Erythroblast (primary cell): ENCODE measurements around the gene ACAD10.
"Not testable (repeated sequence)": the region's sequence is repeated elsewhere in the genome, so short reads cannot be mapped to it uniquely, and the experiment has no call there.

Experiments
- DNase-seq, 2 experiments: peaks; one replicate each; lab custom pipeline; 2025; lab: John Stamatoyannopoulos, UW
- GATA1 ChIP-seq: IDR thresholded peaks from 2 replicates; pipeline ENCODE4 v1.6.1; 2011; ENCODE audit warnings: low read depth, mild to moderate bottlenecking, control low read depth, low read length, moderate library complexity
- POLR2A ChIP-seq: IDR thresholded peaks from 2 replicates; pipeline ENCODE4 v1.6.1; 2011; ENCODE audit warnings: mild to moderate bottlenecking, low read length

The ACAD10 gene

GRCh38 chr12:111672822-111673381, 13.0 kb upstream of the ACAD10 start:
- TF ChIP-seq POLR2A = no peak
- no peak for TF ChIP-seq GATA1
- DNase-seq = no peak

- TF ChIP-seq GATA1 (no peak), POLR2A (no peak)
- peak; percentile 52 to 63 for DNase-seq
Measured at GRCh38 chr12:111673503-111673902, 12.3 kb upstream of the ACAD10 start.

- TF ChIP-seq POLR2A = no peak
- no peak for TF ChIP-seq GATA1
- peak in 1 of 2 experiments; percentile 41 for DNase-seq
Measured at GRCh38 chr12:111677186-111677585, 8.7 kb upstream of the ACAD10 start.

GRCh38 chr12:111684485-111685198, 1.2 kb upstream of the ACAD10 start:
- DNase-seq = peak; percentile 42 to 57

- TF ChIP-seq GATA1 (no peak), POLR2A (no peak)
- DNase-seq = peak; percentile 76 to 81
Measured at GRCh38 chr12:111685322-111685810, 487 bp upstream of the ACAD10 start.

- DNase-seq = peak; percentile 50 to 54
- TF ChIP-seq POLR2A (no peak), GATA1 (no peak)
Measured at GRCh38 chr12:111686574-111687105, 787 bp downstream of the ACAD10 start.

GRCh38 chr12:111687255-111687654, 1.4 kb downstream of the ACAD10 start:
- TF ChIP-seq GATA1 (no peak), POLR2A (no peak)
- DNase-seq = peak; percentile 32 to 48

- TF ChIP-seq GATA1 = no peak
- TF ChIP-seq POLR2A = no peak
- DNase-seq = no peak
Measured at GRCh38 chr12:111687952-111688351, 2.1 kb downstream of the ACAD10 start.

GRCh38 chr12:111691262-111691661, 5.4 kb downstream of the ACAD10 start:
- no peak for TF ChIP-seq POLR2A
- TF ChIP-seq GATA1 = no peak
- DNase-seq = no peak

- DNase-seq = peak; percentile 21 to 34
- TF ChIP-seq GATA1 (no peak), POLR2A (no peak)
Measured at GRCh38 chr12:111692575-111693210, 6.8 kb downstream of the ACAD10 start.

- no peak for DNase-seq
- TF ChIP-seq GATA1 (no peak), POLR2A (no peak)
Measured at GRCh38 chr12:111693818-111694217, 8.0 kb downstream of the ACAD10 start.

GRCh38 chr12:111699962-111700361, 14.1 kb downstream of the ACAD10 start:
- TF ChIP-seq GATA1 (no peak), POLR2A (no peak)
- DNase-seq = no peak

- no peak for DNase-seq
- no peak for TF ChIP-seq GATA1
- no peak for TF ChIP-seq POLR2A
Measured at GRCh38 chr12:111705672-111706071, 19.8 kb downstream of the ACAD10 start.

GRCh38 chr12:111706145-111706544, 20.3 kb downstream of the ACAD10 start:
- TF ChIP-seq POLR2A (no peak), GATA1 (no peak)

GRCh38 chr12:111715279-111715678, 29.4 kb downstream of the ACAD10 start:
- no peak for DNase-seq
- TF ChIP-seq POLR2A (no peak), GATA1 (no peak)

More at GRCh38 chr12:111706145-111706544, 20.3 kb downstream of the ACAD10 start:
- DNase-seq = no peak

- DNase-seq = not testable (repeated sequence)
Measured at GRCh38 chr12:111719316-111719715, 33.5 kb downstream of the ACAD10 start.
